ENCODE data around the gene CERS1.

The CERS1 gene

DNA sequence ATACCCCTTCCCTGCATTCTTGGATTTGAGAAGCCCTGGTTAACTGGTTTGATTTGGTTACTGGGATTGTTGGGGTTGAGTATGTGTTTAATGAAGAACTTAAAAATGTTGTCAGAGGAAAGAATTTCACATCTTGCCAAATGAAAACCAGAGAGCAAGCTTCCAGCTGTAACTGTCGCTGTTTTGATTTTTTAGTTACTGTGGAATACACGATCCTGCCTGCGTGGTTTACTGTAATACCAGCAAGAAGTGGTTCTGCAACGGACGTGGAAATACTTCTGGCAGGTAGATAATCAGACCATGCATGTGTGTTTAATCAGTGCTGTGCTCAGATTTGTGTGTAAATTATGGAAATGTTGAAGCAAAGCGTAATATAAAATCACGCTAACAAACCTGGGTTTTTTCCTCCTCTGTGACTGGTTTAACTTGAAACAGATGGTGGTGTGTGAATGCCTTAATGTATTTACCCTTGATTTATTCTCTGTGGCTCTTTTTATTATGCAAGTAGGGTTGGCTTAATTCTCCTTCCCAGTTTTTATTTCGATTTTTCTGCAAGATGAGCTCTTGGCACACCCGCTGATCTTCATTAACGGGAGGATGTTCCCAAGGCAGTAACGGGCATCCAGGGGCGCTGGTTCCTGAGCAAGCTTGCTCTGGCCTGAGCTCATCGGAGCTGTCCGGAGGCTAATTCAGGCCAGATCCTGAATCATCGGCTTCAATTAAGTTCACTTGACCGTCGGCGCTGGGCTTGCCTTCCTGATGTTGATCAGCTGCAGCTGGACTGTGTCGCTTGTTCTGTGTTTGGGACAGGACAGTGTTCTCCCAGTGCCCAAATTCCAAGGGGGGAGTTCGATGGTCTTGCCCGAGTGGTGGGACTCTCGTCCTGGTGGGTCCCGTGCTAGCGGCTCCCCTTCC is 48.2 kb downstream of the CERS1 start:
- H3K27ac ChIP-seq (ENCODE audit: low read length): no peak overlapping the region
- no peak overlapping the region for H3K4me3 ChIP-seq (ENCODE audit: low read length)
- no peaks in the 10 kb centered on the region for H3K27me3 ChIP-seq (ENCODE audit: insufficient read depth, low read length)
- H3K9ac ChIP-seq (ENCODE audit: low read depth, low read length): no peak overlapping the region
- no peaks in the 10 kb centered on the region for H3K4me1 ChIP-seq (ENCODE audit: insufficient read depth, low read length)
- no peaks in the 10 kb centered on the region for H3K9me3 ChIP-seq (ENCODE audit: insufficient read depth, low read depth, low read length)
- H3K36me3 ChIP-seq (ENCODE audit: insufficient read depth, low read depth, low read length): peaks cover 53% of the 10 kb centered on the region

DNA sequence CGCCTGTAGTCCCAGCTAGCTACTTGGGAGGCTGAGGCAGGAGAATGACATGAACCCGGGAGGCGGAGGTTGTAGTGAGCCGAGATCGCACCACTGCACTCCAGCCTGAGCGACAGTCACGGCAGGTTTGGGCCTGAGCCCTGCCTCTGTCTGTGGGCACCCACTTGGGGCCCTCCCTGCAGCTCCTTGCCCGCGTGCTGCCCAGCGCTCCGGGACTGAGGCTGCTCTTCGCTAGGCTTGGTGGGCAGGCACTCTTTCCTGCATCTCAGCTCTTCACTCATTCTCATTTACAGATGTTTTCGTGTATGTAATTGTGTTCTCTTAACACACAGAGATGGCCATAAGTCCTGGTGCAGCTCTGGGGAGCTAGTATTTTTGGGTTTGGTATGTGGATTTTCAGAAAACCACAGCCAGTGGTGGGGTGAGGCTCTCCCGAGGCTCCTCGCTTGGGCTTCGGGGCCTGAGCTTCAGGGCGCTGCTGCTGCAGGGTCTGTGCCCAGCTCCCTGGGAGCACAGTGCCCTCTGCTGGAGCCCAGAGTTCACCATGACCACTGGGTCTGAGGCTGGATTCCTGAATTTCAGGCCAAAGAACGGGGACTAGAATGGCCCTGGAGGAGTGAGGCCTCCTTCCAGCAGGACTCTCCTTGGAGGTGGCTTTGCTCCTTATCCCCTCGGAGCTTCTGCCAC is 49.0 kb downstream of the CERS1 start:
- Histone ChIP-seq H3K27ac (ENCODE audit: low read length) (no peak overlapping the region), H3K4me3 (ENCODE audit: low read length) (no peak overlapping the region), H3K4me1 (ENCODE audit: insufficient read depth, low read length) (no peaks in the 10 kb centered on the region), H3K9me3 (ENCODE audit: insufficient read depth, low read depth, low read length) (no peaks in the 10 kb centered on the region), H3K9ac (ENCODE audit: low read depth, low read length) (no peak overlapping the region), H3K36me3 (ENCODE audit: insufficient read depth, low read depth, low read length) (peaks cover 46% of the 10 kb centered on the region), H3K27me3 (ENCODE audit: insufficient read depth, low read length) (no peaks in the 10 kb centered on the region)

DNA sequence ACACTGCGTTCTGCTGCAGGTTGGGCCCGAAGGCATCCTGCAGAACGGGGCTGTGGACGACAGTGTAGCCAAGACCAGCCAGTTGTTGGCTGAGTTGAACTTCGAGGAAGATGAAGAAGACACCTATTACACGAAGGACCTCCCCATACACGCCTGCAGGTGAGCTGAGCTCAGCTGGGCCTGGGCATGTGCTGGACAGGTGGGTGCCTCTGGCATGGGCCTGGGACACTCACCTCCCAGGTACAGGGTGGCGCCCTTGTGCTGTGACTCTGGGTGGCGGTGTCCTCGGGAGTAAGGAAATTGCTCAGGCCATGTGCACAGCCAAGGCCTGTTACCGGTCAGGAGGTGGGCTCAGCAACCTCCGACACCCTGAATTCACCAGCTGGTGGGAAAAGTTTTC is 50.0 kb downstream of the CERS1 start:
- Histone ChIP-seq H3K9me3 (ENCODE audit: insufficient read depth, low read depth, low read length) (no peaks in the 10 kb centered on the region), H3K27ac (ENCODE audit: low read length) (no peak overlapping the region), H3K27me3 (ENCODE audit: insufficient read depth, low read length) (no peaks in the 10 kb centered on the region), H3K4me1 (ENCODE audit: insufficient read depth, low read length) (no peaks in the 10 kb centered on the region), H3K9ac (ENCODE audit: low read depth, low read length) (no peak overlapping the region), H3K36me3 (ENCODE audit: insufficient read depth, low read depth, low read length) (peaks cover 36% of the 10 kb centered on the region), H3K4me3 (ENCODE audit: low read length) (no peak overlapping the region)

DNA sequence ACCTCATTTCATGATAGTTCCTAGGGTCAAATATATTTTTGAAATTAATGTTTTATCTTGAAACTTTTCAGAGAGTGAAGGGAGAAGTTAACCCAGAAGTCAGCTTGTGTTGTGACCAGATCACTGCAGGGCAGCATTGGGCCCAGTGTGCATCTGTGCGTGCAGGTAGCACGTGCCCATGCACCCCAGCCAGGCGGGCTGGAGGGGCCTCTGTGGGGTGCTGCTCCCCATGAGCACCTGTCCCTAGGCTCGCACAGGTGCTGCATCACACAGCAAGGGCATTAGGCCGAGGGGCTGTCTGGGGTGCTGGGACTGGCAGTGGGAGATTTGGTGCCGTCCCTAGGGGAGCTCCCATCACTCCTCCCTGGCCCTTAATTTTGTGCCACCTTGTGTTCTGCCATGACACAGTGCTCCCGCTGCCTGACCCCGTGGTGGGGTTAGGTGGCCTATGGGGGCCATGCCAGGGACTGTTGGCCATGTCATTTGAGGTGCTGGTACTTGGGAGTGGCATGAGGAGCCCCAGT is 51.1 kb downstream of the CERS1 start:
- Histone ChIP-seq H3K4me1 (ENCODE audit: insufficient read depth, low read length) (peaks cover 4% of the 10 kb centered on the region; the same call in 1 of the 2 replicates), H3K36me3 (ENCODE audit: insufficient read depth, low read depth, low read length) (peaks cover 25% of the 10 kb centered on the region), H3K4me3 (ENCODE audit: low read length) (no peak overlapping the region), H3K9ac (ENCODE audit: low read depth, low read length) (no peak overlapping the region), H3K27me3 (ENCODE audit: insufficient read depth, low read length) (no peaks in the 10 kb centered on the region), H3K27ac (ENCODE audit: low read length) (no peak overlapping the region), H3K9me3 (ENCODE audit: insufficient read depth, low read depth, low read length) (no peaks in the 10 kb centered on the region)

DNA sequence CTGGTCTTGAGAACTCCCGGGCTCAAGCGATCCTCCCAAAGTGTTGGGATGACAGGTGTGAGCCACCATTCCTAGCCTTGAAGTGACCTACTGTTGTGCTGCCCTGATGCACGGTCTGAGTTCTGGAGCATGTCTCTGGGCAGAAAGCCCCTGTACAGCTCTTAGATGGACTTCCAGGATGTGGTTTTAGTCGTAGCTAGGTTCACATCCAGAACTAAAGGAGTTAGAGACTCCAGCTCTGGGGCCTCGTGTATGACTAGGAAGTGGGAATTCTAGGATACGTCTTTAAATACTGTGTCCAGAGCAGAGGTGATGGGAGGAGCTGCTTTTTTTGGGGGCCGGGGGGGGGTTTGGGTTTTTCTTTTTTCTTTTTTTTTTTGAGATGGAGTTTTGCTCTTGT is 52.0 kb downstream of the CERS1 start:
- no peaks in the 10 kb centered on the region for H3K9me3 ChIP-seq (ENCODE audit: insufficient read depth, low read depth, low read length)
- no peak overlapping the region for H3K4me3 ChIP-seq (ENCODE audit: low read length)
- H3K4me1 ChIP-seq (ENCODE audit: insufficient read depth, low read length): peaks cover 4% of the 10 kb centered on the region; the same call in 1 of the 2 replicates
- peaks cover 16% of the 10 kb centered on the region for H3K36me3 ChIP-seq (ENCODE audit: insufficient read depth, low read depth, low read length)
- H3K9ac ChIP-seq (ENCODE audit: low read depth, low read length): no peak overlapping the region
- no peak overlapping the region for H3K27ac ChIP-seq (ENCODE audit: low read length)
- no peaks in the 10 kb centered on the region for H3K27me3 ChIP-seq (ENCODE audit: insufficient read depth, low read length)

DNA sequence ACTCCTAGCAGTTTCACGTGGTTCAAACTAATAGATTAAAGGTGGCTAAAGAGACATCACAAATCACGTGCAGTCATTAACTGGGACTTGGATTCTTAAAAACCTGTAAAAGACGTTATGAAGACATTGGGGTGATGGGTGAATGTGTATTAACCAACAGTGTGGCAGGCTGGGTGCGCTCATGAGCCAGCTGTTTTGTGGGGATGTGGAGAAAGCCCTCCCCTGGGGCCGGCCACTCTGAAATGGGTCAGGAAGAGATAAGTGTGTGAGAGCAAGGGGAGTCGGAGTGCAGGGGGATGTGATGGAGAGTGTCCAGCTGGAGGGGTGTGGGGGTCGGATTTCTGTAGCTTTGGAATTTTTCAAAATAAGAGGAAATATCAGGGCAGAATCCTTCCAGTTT is 53.8 kb downstream of the CERS1 start:
- Histone ChIP-seq H3K27ac (ENCODE audit: low read length) (no peak overlapping the region), H3K36me3 (ENCODE audit: insufficient read depth, low read depth, low read length) (peaks cover 9% of the 10 kb centered on the region; the same call in 1 of the 2 replicates), H3K27me3 (ENCODE audit: insufficient read depth, low read length) (no peaks in the 10 kb centered on the region), H3K4me3 (ENCODE audit: low read length) (no peak overlapping the region), H3K4me1 (ENCODE audit: insufficient read depth, low read length) (peaks cover 4% of the 10 kb centered on the region; the same call in 1 of the 2 replicates), H3K9me3 (ENCODE audit: insufficient read depth, low read depth, low read length) (no peaks in the 10 kb centered on the region), H3K9ac (ENCODE audit: low read depth, low read length) (no peak overlapping the region)

DNA sequence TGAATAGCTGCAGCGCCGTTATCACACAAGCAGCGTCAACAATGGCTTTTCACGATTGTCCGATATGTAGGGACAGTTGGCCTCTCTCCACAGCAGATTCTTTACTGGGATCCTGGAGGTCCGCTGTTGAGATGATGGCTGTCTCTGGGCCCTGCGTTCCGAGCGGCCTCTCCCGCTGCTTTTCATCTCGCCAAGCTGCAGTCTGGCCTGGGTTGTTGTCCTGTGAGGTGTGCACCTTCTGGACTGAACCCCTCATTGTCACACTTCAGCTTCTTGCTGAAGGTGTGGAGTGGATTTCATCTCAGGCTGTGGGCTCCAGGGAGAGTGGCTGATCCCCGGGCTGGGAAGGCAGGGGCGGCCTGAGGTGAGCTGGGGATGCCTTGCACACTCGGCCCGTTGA is 54.6 kb downstream of the CERS1 start:
- Histone ChIP-seq H3K36me3 (ENCODE audit: insufficient read depth, low read depth, low read length) (peaks cover 12% of the 10 kb centered on the region; the same call in 1 of the 2 replicates), H3K9ac (ENCODE audit: low read depth, low read length) (0 out of 2 replicates have a peak overlapping the region, but pooled peaks have one; percentile 38), H3K4me3 (ENCODE audit: low read length) (no peak overlapping the region), H3K27ac (ENCODE audit: low read length) (no peak overlapping the region), H3K4me1 (ENCODE audit: insufficient read depth, low read length) (peaks cover 4% of the 10 kb centered on the region; the same call in 1 of the 2 replicates), H3K9me3 (ENCODE audit: insufficient read depth, low read depth, low read length) (no peaks in the 10 kb centered on the region), H3K27me3 (ENCODE audit: insufficient read depth, low read length) (no peaks in the 10 kb centered on the region)

DNA sequence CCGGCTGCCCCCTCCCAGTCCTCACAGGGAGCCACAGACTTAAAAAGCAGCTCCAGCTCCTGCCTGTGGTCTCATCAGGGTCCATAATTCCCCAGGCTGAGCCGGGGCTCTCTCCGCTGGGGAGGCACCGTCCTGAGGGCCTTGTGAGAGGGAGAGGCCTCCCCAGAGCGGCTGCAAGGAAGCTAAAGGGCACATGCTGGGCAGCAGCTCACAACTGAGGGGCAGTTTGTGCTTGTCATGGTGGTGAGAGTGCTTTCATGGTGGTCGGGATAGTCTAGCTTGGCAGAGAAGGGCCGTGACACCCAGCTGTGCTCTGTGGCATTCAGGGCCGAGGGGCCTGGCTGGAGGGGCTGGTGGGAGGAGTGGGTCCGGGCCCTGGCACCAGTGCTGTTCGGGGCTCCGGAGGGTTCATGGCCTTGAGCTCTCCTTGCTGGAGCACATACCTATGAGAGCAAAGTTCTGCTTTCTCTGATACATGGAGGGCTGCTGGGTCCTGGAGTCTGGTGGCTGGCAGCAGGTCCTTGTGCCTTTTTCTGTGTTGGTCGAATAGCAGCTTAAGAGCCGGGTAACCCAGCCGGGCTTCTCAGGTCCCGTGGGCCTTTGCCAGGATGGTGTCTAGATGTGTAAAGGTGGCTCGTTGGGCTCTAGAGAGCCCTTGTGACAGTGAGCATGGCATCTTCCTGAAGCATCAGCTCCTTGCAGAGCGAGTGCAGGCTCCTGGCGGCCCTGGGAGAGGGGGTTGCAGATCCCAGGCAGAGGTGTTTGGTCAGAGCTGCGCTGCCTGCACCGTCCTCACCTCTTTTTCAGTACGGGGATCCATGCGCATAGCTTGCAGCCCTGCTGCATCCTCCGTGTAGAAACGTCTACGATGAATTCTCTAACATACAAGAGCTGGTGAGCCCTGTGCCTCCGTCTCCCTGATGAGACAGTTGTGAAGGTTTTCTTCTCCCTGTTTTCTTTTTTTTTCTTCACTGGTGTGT is 55.4 kb downstream of the CERS1 start:
- peaks cover 4% of the 10 kb centered on the region; the same call in 1 of the 2 replicates for H3K4me1 ChIP-seq (ENCODE audit: insufficient read depth, low read length)
- H3K9ac ChIP-seq (ENCODE audit: low read depth, low read length): 0 out of 2 replicates have a peak overlapping the region, but pooled peaks have one; percentile 38
- H3K4me3 ChIP-seq (ENCODE audit: low read length): no peak overlapping the region
- H3K27me3 ChIP-seq (ENCODE audit: insufficient read depth, low read length): no peaks in the 10 kb centered on the region
- H3K9me3 ChIP-seq (ENCODE audit: insufficient read depth, low read depth, low read length): no peaks in the 10 kb centered on the region
- no peak overlapping the region for H3K27ac ChIP-seq (ENCODE audit: low read length)
- H3K36me3 ChIP-seq (ENCODE audit: insufficient read depth, low read depth, low read length): peaks cover 19% of the 10 kb centered on the region

DNA sequence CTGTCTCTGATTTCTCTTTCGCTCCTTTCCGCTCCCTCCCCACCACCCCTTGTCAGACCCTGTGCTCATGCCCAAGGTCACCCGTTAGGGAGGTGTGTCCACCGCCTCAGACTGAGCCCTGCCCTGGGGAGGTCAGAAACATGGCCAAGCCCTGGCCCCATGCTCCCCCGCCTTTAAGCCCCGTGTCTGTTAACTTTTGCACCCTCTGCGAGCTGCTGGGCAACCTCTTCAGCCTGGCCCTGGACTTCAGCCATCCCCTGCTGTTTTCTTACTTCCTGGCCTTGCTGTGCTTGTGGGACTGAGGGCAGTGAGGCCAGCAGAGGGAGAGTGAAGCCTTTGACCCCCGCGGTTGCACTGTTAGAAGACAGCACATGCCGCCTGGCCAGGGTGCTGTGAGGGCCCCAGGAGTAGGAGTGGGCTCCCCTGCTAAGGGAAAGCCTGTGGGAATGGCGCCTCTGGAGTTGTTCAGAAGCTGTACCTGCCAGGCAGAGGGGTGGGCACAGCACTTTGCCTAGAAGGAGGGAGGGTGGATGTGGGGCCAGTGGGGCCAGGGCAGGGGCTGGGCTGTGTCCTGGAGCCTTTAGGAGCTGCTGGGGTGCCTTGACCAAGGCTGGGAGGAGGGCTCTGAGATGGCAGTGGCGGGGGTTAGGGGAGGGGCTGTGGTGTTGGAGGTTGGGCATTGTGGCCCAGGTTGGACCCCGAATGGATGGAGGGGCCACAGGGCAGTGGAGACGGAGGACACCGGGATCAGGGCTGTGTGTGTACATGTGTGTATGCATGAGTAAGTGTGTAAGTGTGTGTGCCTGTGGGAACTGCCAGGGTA is 56.3 kb downstream of the CERS1 start:
- Histone ChIP-seq H3K9me3 (ENCODE audit: insufficient read depth, low read depth, low read length) (no peaks in the 10 kb centered on the region), H3K27me3 (ENCODE audit: insufficient read depth, low read length) (no peaks in the 10 kb centered on the region), H3K4me3 (ENCODE audit: low read length) (no peak overlapping the region), H3K27ac (ENCODE audit: low read length) (no peak overlapping the region), H3K36me3 (ENCODE audit: insufficient read depth, low read depth, low read length) (peaks cover 28% of the 10 kb centered on the region), H3K4me1 (ENCODE audit: insufficient read depth, low read length) (peaks cover 8% of the 10 kb centered on the region; the same call in 1 of the 2 replicates), H3K9ac (ENCODE audit: low read depth, low read length) (no peak overlapping the region)

DNA sequence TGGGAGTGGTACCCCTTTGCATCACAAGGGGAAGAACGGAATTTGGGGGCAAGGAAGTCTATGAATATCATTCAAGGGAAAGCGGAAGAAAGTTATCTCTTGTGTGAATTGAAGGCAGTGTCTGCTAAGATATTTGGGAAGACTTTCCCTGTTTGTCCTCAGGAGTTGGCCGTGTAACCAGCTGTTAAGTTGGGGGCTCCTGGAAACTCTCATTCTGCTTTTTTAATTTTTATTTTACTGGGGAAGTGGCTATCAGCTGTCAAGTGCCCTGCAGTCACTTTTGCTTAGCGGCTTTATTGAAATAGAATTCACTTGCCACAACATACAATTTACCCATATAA is 61.3 kb downstream of the CERS1 start:
- no peaks in the 10 kb centered on the region for H3K27me3 ChIP-seq (ENCODE audit: insufficient read depth, low read length)
- H3K4me1 ChIP-seq (ENCODE audit: insufficient read depth, low read length): peaks cover 14% of the 10 kb centered on the region
- no peaks in the 10 kb centered on the region for H3K9me3 ChIP-seq (ENCODE audit: insufficient read depth, low read depth, low read length)
- H3K9ac ChIP-seq (ENCODE audit: low read depth, low read length): no peak overlapping the region
- peaks cover 28% of the 10 kb centered on the region for H3K36me3 ChIP-seq (ENCODE audit: insufficient read depth, low read depth, low read length)
- no peak overlapping the region for H3K27ac ChIP-seq (ENCODE audit: low read length)
- peak overlapping the region; percentile 90 for H3K4me3 ChIP-seq (ENCODE audit: low read length)

Data from iPS-20b (cell line).